Activated T-helper 1 cell treated with Interleukin-2 at 50 U/mL for 16 hours (primary cell): Measurements from ENCODE around the gene RBM5.
A peak's percentile ranks its signal among the peaks of the same experiment; 100 is the strongest.
"Not testable (repeated sequence)": the region's sequence is repeated elsewhere in the genome, so short reads cannot be mapped to it uniquely, and the experiment has no call there.

Experiments used
- DNase-seq: peaks from one replicate; pipeline ENCODE4 v3.0.0-alpha.2; 2020; ENCODE audit warnings: low read depth

RBM5 gene

DNA sequence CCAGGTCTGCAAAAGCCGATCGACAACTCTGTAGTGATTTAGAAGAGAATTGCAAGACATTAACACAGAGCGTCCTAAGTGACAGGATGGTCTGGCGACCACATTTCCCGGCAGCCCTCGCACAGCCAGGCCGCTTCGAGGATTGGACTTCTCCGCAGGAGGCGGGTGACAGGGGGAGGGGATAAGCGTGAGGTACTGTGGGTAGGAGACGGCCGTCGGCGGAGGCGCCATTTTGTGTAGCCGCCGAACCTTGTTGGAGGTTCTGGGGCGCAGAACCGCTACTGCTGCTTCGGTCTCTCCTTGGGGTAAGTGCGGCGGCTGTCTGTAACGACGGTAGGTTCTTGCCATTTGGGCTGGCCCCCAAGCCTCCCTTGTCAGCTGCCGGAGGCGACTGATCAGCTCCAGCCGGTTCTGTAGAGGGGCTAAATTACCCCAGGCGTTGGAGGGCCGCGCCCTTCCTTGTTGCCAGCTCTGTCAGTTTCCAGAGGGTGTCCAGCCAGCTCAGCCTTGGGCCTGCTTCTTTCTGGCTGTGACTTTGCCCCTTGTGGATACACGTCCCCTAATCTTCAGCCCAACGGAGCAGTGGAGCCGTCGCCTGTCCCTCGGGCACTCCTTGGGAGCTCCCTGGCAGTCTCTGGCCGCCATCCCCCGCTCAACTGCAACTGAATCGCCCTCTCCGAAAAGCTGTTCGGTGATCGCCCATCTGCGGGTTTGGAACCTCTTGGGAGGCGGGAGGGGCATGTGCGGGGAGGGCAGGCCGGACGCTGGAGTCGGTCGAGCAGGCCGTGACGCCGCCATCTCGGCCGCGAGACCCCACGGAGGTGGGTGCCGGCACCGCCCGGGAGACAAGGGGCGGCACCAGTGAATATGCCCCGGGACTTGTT, at the start of gene RBM5:
Gene RBM5 (plus strand): TSS at position 195 of the 884 bp plus-strand sequence. CDS start 1,516 bp downstream, outside the sequence.
- DNase-seq: peak; percentile 84

DNA sequence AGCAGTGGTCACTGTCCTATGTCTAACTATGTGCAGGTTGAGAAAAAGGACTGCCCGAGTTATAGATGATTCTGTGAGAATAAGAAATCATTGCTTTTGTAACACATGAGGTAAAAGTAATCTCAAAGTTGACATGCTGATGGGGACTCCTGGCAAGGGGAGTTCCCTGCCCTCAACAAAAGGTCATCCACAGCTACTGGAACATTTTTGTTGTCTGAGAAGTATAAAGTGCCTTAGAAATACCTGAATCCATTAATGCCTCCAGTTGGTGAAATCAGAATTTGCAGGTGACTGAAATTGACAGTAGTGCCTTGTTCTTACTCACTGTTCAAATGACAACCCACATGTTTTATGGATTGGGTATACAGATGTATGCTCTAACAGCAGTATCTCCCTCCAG, 43.7 kb upstream of the RBM5 start:
- no peak for DNase-seq

DNA sequence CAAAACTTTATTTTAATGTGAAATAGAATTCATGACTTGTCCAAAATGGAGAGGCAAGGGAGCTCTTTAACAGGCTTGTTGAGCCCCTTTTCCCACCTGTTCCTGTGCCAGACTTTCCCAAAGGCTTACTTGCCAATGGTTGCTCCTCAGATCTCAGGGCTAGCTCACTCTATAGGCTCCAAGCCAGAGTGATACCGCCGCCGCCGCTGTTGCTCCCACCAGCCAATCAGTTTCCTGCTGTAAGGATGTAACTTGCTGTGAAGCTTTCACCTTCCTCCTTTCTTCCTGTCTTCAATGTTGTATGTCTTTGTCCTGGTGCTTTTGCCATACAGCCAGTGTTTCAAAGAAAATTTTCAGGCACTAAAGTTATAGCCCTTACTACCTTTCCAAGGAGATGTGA, 41.3 kb upstream of the RBM5 start:
- no peak for DNase-seq

DNA sequence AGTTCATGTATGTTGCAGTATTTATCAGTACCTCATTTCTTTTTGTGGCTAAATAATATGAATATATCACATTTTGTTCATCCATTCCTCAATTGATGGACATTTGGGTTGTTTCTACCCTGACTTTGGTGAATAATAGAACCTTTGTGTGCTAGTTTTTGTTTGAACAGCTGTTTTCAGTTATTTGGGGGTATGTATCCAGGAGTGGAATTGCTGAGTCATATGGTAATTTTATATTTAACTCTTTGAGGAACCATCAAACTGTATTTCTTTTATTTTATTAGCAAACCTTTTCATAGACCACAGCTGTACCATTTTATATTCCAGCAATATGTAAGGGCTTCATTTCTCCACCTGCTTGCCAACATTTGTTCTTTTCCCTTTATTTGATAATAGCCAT, 38.4 kb upstream of the RBM5 start:
- no peak for DNase-seq

DNA sequence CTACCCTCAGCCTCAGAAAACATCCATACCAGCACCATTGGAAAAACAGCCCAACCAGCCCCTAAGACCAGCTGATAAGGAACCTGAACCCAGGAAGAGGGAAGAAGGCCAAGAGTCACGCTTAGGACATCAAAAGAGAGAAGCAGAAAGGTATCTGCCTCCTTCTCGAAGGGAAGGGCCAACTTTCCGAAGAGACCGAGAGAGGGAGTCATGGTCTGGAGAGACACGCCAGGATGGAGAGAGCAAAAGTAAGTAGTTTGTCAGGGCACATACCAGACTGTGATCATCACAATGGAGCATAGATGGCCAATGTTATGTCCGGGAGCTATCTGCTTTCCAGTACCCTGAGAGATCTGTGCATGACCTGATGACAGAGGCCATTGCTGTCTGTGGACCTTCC, 31.0 kb upstream of the RBM5 start:
- no peak for DNase-seq

DNA sequence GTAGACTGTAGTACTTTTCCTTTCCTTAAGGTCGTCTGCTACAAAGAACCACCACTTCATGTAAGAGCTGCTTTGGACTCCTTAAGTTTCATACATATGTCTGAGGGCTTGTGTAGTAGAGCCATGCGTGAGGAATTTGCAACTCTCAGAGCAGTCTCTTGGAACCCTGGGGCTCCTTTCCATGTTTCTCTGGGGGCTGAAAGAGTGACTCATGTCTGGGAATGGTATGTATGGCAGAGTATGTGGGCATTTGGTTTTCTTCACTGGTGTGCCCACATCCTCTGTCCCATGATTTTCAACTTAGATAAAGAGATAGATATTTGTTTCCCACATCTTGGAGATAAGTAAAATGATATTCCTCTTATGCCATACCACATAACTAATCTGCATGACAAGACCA, 20.6 kb upstream of the RBM5 start:
- DNase-seq: no peak

DNA sequence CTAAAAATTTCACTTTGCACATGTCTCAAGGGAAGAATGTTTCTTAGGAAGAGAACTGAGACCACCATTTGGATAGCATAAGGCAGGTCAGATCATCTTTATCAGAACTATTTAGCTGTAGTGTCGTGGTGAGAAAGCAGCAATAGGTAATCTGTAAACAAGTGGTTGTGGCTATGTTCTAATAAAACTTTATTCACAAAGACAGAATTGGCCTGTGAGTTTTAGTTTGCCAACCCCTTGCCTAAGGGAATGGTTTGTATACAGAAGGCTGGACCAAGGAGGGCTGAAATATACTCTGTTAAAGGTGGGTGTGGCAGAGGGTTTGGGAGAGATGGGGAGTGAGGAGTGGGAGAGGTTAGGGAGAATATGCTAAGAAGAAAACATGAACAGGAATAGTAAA, 10.6 kb upstream of the RBM5 start:
- DNase-seq: no peak

DNA sequence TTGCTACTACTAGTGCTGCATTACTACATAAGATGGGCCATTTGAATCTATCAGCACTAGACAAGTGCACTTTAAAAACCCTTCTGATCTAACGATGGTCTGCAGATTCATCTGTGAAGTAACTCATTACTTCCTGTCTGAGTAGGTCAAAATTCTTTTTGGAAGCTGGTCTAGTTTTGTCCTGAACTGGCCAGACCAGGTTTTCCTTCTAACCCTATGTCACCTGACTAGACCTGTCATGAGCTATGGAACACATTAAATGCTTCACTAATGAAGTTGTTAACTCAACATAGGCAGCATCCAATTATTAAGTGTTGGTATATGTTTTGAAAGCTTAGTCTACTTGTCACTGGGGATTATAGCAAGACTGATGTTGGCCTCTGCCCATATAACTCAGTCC, 10.1 kb upstream of the RBM5 start:
- no peak for DNase-seq

DNA sequence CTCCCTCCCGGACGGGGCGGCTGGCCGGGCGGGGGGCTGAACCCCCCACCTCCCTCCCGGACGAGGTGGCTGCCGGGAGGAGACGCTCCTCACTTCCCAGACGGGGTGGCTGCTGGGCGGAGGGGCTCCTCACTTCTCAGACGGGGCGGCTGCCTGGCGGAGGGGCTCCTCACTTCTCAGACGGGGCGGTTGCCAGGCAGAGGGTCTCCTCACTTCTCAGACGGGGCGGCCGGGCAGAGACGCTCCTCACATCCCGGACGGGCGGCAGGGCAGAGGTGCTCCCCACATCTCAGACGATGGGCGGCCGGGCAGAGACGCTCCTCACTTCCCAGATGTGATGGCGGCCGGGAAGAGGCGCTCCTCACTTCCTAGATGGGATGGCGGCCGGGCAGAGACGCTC, 3.8 kb upstream of the RBM5 start:
- not testable (repeated sequence) for DNase-seq

DNA sequence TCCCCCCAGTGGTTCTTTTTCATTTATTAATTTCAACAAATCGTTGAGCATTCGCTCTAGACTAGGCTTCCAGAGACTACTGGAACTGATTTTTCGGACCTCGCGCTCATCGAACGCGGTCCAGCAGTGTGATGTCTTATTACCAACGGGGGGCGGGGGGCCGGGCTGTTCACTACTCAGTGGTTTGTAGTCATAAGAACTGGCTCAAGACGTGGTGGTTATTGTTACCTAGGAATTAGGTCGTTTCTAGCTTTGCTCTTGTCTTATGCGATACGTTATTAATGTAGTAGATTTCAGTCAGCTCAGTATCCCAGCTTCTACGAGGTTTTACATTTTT, 858 bp downstream of the RBM5 start:
- no peak for DNase-seq

DNA sequence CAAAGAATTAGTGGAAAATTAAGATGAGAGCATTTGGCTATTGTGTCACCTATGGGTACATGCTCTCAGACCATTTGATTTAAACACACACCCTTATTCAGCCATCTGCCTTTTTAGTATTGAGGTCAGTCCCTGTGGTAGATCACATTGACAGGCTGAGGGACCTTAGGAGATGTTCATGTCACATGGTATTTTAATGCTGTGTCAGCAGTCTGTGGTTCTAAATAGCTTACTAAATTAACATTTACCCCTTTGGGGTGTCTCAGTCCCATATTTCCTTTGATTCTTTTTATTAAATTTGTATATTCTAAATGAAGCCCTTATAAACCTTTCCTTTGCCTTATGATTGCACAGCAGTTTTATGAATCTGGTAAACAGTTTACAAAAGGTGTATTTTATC, 2.3 kb downstream of the RBM5 start:
- no peak for DNase-seq

DNA sequence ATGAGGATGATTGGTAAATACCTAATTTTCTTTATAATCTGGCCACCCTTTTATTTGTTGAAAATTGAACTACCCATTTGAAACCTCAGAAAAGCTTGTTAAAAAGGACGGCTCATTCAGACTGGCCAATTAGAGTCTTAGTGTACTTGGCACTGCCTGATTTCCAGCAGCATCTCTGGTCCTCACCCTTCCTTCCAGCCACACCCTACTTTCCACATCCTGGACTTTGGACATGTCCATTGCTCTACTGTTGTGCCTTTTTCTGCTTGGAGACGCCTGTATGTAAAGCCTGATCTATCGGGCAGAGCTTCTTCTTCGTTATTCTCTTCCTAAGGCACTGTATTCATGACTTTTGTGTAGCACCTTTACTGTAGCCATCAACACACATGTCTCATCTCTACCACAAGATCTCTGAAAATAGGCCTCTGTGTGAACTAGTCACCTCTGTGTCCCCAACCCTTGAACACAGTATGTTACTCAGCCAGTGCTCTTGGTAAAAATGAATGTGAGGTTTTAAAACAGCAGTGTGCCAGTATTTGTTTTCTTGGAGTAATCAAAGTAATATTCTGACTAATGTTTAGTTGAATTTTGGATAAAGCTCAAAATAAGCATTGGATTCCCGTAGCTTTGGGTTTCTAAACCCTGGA, 6.8 kb downstream of the RBM5 start:
- DNase-seq: no peak

DNA sequence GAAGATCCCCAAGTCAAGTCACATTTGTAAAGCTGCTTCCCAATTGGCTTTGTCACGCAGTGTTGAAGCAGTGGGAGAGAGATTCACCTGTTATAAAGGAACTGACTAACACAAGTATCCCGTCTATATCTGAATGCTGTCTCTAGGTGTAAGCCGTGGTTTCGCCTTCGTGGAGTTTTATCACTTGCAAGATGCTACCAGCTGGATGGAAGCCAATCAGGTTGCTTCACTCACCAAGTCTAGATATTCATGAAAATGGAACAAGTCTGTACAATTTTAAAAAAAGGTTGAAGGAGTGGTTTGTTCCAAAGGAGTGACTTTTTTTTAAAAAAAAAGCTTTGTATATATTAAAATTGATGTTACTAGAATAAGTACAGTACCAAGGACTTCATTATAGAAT, 11.7 kb downstream of the RBM5 start:
- DNase-seq: no peak

DNA sequence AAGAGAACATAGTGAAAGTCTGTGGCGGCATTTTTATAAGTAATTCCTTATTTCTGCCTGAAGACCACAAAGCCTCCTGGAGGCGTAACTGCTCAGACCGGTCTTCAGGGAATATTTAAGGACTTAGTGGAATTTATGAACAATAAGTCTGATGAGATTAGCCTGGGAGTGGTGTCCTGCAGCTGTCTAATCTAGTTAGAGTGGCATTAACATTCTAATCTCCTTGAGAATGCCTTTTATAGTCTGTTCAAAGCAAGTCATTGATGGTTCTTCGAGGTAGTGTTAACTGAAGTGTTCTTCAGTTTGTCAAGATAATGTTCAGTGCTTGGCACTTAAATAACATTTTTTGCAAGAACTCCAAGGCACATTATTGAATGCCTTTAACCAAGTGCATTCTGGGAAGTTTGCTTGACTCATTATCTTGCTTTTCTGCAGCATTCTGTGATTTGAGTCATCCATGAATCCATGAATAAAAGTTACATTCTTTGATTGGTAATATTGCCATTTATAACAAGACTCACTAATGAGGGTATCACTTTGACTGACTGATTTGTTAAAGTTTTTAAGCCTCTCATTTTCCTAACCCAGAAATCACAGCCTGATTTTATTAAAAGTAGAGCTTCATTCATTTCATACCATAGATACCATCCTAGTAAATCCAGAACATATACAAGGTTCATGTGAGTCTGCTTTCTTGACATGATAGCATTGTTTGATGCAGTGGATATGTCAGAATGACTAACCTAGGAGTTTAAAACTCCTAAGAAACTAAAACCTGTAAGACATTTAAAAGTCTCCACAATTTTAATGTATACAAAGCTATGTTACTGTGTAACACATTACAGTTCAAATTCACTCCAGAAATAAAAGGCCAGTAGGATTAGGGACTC, 12.5 kb downstream of the RBM5 start:
- DNase-seq: no peak

DNA sequence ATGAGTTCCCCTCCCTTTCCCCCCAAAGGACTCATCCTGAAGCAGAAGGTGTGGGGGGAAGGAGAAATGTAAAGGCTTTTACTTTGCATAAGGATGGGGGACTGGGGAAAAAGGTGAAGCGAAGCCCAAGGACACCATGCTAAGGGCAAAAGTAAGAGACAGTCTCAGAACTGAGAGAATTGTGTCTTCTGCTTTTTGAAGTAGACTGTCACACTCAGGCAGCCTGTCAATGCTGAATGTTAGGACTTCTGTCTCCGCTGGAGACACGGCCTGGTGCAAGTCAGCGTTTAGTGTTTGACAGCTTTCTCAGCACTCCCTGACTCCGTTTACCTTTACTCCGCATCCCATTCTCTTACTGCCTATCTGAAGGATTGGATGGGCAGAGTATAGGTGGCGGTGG, 13.8 kb downstream of the RBM5 start:
- DNase-seq: no peak

DNA sequence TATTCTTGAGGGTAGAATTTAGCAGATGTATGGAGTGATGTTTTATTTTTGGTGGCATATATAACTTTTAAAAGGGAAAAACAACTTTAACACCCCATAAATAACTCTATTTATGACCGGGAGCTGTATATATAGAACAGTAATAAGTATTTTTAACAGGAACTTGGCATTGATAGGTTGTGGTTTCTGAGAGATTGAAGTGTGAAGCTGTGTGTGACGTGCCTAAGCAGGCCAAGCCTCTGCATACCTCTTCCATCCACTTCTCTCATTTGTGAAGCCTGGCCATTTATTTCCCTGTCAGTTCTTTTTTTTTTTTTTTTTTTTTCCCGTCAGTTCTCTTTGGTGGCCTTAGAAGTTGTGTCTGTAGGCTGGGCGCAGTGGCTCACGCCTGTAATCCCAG, 23.0 kb downstream of the RBM5 start:
- DNase-seq: no peak

DNA sequence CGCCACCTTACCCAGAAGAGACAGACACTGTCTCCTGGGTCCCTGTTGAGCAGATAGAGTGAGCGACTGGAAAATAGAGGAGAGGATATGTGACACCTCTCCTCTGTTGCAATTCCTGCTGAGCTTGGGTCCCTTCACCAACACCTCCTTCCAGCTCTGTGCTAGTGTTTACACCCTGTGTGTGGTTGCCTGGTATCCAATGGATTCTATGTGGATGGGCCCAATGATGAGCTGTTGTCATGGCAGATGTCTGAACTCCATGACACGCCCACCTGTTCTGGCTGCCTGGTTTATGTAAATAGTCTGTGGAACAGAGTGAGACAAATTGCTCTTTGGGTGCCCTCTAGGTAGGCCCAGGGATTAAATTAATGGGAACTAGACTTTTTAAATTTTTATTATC, 23.7 kb downstream of the RBM5 start:
- no peak for DNase-seq

DNA sequence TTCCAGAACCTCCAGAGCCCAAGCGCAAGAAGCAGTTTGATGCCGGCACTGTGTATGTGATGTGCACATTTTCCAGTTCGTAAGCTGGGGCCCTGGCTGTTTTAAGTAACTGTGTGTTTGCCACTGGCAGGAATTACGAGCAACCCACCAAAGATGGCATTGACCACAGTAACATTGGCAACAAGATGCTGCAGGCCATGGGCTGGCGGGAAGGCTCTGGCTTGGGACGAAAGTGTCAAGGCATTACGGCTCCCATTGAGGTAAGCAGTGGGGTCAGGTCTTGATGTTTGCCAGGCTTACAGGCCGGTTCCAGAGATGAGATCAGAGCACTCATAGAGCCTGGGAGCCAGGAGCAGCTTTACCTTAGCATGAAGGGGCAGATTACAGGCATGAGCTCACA, 28.4 kb downstream of the RBM5 start:
- no peak for DNase-seq

DNA sequence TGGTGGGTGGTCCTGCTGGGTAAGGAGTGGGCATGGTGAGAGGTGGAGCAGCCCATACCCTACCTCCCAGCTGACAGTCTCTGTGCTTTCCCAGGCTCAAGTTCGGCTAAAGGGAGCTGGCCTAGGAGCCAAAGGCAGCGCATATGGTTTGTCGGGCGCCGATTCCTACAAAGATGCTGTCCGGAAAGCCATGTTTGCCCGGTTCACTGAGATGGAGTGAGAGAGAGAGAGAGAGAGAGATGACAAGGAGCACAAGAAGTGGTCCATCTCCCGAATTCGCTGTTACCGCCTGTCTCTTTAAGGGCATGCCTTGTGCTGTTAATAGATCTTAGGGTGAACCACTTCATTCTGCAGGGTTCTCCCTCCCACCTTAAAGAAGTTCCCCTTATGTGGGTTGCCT, 29.5 kb downstream of the RBM5 start:
- DNase-seq: no peak

DNA sequence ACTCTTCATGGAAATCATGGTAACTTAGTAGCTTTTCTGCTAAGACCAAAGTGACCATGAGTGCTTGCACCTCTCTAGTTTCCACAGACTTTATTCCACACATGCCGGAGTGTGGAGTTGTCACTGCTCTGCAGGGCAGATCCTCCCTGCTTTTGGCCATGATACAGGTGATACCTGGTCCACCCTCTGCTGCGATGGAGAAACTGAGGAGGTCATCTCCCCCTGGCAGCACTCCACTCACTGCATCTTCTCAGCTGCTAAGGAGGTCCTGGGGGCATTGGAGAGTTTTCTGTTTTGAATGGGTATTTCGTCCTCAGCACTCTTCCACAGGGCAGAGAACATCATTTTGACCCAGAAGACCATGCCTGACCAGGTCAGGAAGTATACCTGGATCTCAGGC, 31.1 kb downstream of the RBM5 start:
- no peak for DNase-seq

DNA sequence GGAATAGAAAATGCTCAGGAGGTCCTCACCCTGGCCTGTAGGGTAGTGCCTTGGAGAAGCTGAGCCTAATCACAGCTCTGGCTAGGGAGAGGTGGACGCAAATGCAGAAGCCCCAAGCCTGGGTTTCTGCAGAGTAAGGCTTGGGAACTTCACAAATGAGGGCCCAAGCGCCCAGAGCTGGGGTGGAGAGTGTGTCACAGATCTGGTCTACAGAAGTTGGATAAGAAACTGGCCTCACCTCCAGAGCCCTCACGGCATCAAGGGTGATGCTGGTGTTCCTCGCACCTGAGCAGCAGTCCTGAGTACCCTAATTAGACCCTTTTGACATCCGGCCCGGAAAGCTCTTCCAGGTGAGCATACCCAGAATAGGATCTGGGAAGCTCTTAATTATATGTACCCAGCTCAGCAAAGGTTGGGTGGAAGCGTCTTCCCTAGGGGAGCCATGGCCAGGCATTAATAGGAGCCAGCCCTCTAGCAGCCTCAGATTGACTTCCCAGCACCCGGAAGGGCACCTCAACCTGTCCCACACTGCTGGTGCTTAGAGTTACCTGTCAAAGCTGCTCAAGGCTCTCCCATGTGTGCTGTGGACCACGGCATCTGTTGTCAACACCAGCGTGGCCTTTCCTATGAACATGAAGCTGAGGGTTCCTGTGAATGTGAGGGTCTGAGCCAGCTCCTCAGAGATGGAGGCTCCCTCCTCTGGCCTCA, 31.8 kb downstream of the RBM5 start:
- no peak for DNase-seq
